SKM-1 (cell line): Measurements from ENCODE around the gene NCF4.
A peak's percentile ranks its signal among the peaks of the same experiment; 100 is the strongest.

Experiments used
- DNase-seq: peaks from one replicate; lab custom pipeline; 2025; ENCODE audit not compliant: unreplicated experiment; lab: John Stamatoyannopoulos, UW

The NCF4 gene

GRCh38 chr22:36864454-36865215 lies 3.8 kb downstream of the NCF4 start:
- DNase-seq: no peak

- no peak for DNase-seq
Measured at GRCh38 chr22:36865346-36865745, 4.5 kb downstream of the NCF4 start.

GRCh38 chr22:36867695-36868094 lies 6.9 kb downstream of the NCF4 start:
- DNase-seq: no peak

GRCh38 chr22:36868546-36869181 lies 7.9 kb downstream of the NCF4 start:
- no peak for DNase-seq

GRCh38 chr22:36870250-36870649 lies 9.4 kb downstream of the NCF4 start:
- no peak for DNase-seq

GRCh38 chr22:36871669-36872081 lies 10.9 kb downstream of the NCF4 start:
- DNase-seq: no peak

- no peak for DNase-seq
Measured at GRCh38 chr22:36872084-36872483, 11.3 kb downstream of the NCF4 start.

- DNase-seq: no peak
Measured at GRCh38 chr22:36872866-36873498, 12.2 kb downstream of the NCF4 start.

- peak; percentile 96 for DNase-seq
Measured at GRCh38 chr22:36873614-36874308, 13.0 kb downstream of the NCF4 start.

GRCh38 chr22:36874309-36874696 lies 13.5 kb downstream of the NCF4 start:
- DNase-seq: no peak

- DNase-seq: no peak
Measured at GRCh38 chr22:36874736-36875135, 13.9 kb downstream of the NCF4 start.

GRCh38 chr22:36875741-36876140 lies 14.9 kb downstream of the NCF4 start:
- no peak for DNase-seq

- no peak for DNase-seq
Measured at GRCh38 chr22:36879775-36880174, 19.0 kb downstream of the NCF4 start.

GRCh38 chr22:36881504-36882245 lies 20.9 kb downstream of the NCF4 start:
- DNase-seq: no peak

GRCh38 chr22:36884349-36885158 lies 23.7 kb downstream of the NCF4 start:
- DNase-seq: no peak

- DNase-seq: no peak
Measured at GRCh38 chr22:36885474-36885873, 24.7 kb downstream of the NCF4 start.

- DNase-seq: no peak
Measured at GRCh38 chr22:36886016-36886415, 25.2 kb downstream of the NCF4 start.

- DNase-seq: no peak
Measured at GRCh38 chr22:36887162-36887561, 26.4 kb downstream of the NCF4 start.

GRCh38 chr22:36891646-36892045 lies 30.8 kb downstream of the NCF4 start:
- DNase-seq: no peak

GRCh38 chr22:36892292-36892691 lies 31.5 kb downstream of the NCF4 start:
- no peak for DNase-seq
